Measurements from ENCODE around the gene DNM3. TPM values are rescaled to one million over a fixed set of nuclear protein-coding genes. Genes with fewer than 3 reads are reported as not detected.

The DNM3 gene
- total RNA-seq, 1 experiment from 2014 or later, result 2.7 TPM

DNA sequence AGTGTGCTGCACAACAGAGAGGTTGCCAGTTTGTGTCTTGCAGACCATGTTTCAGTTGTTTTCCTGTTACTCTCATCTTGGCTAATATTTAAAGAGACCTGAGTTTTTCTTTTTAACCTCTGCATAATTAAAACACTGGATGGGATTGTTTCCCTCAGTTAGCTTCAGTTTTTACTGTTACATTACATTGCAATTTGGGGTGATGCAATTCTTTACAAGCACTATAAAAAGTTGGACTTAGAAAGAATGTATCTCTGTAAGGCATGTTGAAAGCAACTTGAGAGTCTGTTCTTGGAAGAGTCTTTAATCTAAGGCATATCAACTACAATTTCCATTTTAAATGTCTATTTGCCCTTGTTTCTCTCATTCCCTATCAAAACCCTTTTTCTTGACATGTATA lies 99.1 kb downstream of the DNM3 start:
- no peak overlapping the region for H4K5ac ChIP-seq (ENCODE audit: insufficient read length, low read depth, low read length)
- no peak overlapping the region for H3K23ac ChIP-seq (ENCODE audit: insufficient read length, low read depth, low read length)
- no peaks in the 10 kb centered on the region for H3K27me3 ChIP-seq (ENCODE audit: insufficient read depth, low read length)
- H2BK15ac ChIP-seq (ENCODE audit: low read depth, low read length), result no peak overlapping the region
- H3K23me2 ChIP-seq (ENCODE audit: insufficient read length, low read depth, low read length, poor library complexity, severe bottlenecking), result no peaks in the 10 kb centered on the region
- H3K9ac ChIP-seq (ENCODE audit: extremely low read depth, insufficient read length, low read length), result no peak overlapping the region
- no peak overlapping the region for H2BK5ac ChIP-seq (ENCODE audit: insufficient read length, low read length)
- Mint-ChIP-seq H3K4me3 (no peak overlapping the region; a peak in 1 of 5 replicates), H3K27ac (no peak overlapping the region), H3K36me3 (ENCODE audit: insufficient read depth in 1 of 3, low read depth in 3 of 3) (no peaks in the 10 kb centered on the region), H3K4me1 (peaks cover 49 to 52% of the 10 kb centered on the region in 2 experiments), H3K9me3 (no peaks in the 10 kb centered on the region), H3K27me3 (ENCODE audit: low read depth) (no peaks in the 10 kb centered on the region)
- no peaks in the 10 kb centered on the region for H4K20me1 ChIP-seq (ENCODE audit: control insufficient read depth, insufficient read depth, insufficient read length)
- no peak overlapping the region for H2AFZ ChIP-seq (ENCODE audit: low read length)
- no peak overlapping the region for H4K91ac ChIP-seq (ENCODE audit: insufficient read length, low read depth, low read length)
- H3K56ac ChIP-seq (ENCODE audit: insufficient read length, low read depth, low read length), result no peak overlapping the region
- H3K4ac ChIP-seq (ENCODE audit: low read depth, low read length), result no peak overlapping the region
- no peaks in the 10 kb centered on the region for H3K9me3 ChIP-seq (ENCODE audit: control insufficient read depth, low read depth, low read length)
- peaks cover 4% of the 10 kb centered on the region; the same call in 1 of the 2 replicates for H3K4me1 ChIP-seq (ENCODE audit: insufficient read depth, low read length)
- H3K27ac ChIP-seq (ENCODE audit: insufficient read length, low read depth, low read length), result no peak overlapping the region
- no peaks in the 10 kb centered on the region for H3K79me2 ChIP-seq (ENCODE audit: insufficient read depth, low read length)
- H2AK5ac ChIP-seq (ENCODE audit: insufficient read length, low read length), result no peak overlapping the region
- no peak overlapping the region for H2BK120ac ChIP-seq (ENCODE audit: low read depth, low read length, poor library complexity, severe bottlenecking)
- no peak overlapping the region for H3K18ac ChIP-seq (ENCODE audit: insufficient read length, low read depth, low read length)
- no peak overlapping the region for H3K4me2 ChIP-seq (ENCODE audit: insufficient read depth, insufficient read length, low read length)
- H4K8ac ChIP-seq (replicated peaks; ENCODE audit: insufficient read length, low read depth, low read length), result no peak overlapping the region
- H3K79me1 ChIP-seq (ENCODE audit: insufficient read depth, low read depth, low read length, poor library complexity, severe bottlenecking), result no peaks in the 10 kb centered on the region
- TF ChIP-seq, protein P1, sequence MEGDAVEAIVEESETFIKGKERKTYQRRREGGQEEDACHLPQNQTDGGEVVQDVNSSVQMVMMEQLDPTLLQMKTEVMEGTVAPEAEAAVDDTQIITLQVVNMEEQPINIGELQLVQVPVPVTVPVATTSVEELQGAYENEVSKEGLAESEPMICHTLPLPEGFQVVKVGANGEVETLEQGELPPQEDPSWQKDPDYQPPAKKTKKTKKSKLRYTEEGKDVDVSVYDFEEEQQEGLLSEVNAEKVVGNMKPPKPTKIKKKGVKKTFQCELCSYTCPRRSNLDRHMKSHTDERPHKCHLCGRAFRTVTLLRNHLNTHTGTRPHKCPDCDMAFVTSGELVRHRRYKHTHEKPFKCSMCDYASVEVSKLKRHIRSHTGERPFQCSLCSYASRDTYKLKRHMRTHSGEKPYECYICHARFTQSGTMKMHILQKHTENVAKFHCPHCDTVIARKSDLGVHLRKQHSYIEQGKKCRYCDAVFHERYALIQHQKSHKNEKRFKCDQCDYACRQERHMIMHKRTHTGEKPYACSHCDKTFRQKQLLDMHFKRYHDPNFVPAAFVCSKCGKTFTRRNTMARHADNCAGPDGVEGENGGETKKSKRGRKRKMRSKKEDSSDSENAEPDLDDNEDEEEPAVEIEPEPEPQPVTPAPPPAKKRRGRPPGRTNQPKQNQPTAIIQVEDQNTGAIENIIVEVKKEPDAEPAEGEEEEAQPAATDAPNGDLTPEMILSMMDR (conservative IDR thresholded peaks at IDR 0.05), result no peak
- no peak for DNase-seq
- H3K14ac ChIP-seq (ENCODE audit: insufficient read depth, low read length), result no peak overlapping the region
- H2BK20ac ChIP-seq (ENCODE audit: low read depth, low read length, poor library complexity, severe bottlenecking), result no peak overlapping the region
- H2BK12ac ChIP-seq (ENCODE audit: insufficient read length, low read depth, low read length), result no peak overlapping the region
- no peak overlapping the region for H3T11ph ChIP-seq (ENCODE audit: low read length)
